Panc1 (cell line): ENCODE results near the gene ATP1A3. TPM values are rescaled to one million over a fixed set of nuclear protein-coding genes. Genes with fewer than 3 reads are reported as not detected.
"Not testable (repeated sequence)": the region's sequence is repeated elsewhere in the genome, so short reads cannot be mapped to it uniquely, and the experiment has no call there.

Source experiments
- ATAC-seq: fragments of 200-7000 bp; cut with Tn5 transposase; 2 replicates; pipeline ENCODE4 v1.9.1; 2020; ENCODE audit warnings: mild to moderate bottlenecking, moderate library complexity
- BruUV-seq: library from RNA; stranded (reverse); fragments of 400-500 nt; replicated peaks from 2 replicates; lab custom pipeline; 2021; lab: Mats Ljungman, UMichigan
- CTCF ChIA-PET: fragments of 300-600 bp; sonication (Branson Sonifier 250); formaldehyde crosslinking; loops from one replicate; lab custom pipeline; 2022; ENCODE audit warnings: antibody characterized with exemption; lab: Charles Lee
- POLR2A ChIA-PET: fragments of 300-600 bp; sonication (Branson Sonifier 250); formaldehyde crosslinking; loops from one replicate; lab custom pipeline; 2022; ENCODE audit warnings: antibody characterized with exemption; lab: Charles Lee
- DNase-seq: peaks from one replicate; pipeline ENCODE4 v3.0.0-alpha.2; 2010; ENCODE audit warnings: low read depth, low spot score
- H3K27ac ChIP-seq: 2 replicates; pipeline ENCODE4 v1.5.1; 2011; ENCODE audit warnings: mild to moderate bottlenecking, low read length, inconsistent platforms
- H3K27me3 ChIP-seq: fragments of 200-500 bp; sonication (Bioruptor generic); 2 replicates; pipeline ENCODE4 v1.6.0; 2014; ENCODE audit warnings: low read length, inconsistent platforms; ENCODE audit not compliant: control insufficient read depth, insufficient read depth
- H3K36me3 ChIP-seq: fragments of 200-500 bp; sonication (Bioruptor generic); 2 replicates; pipeline ENCODE4 v1.5.1; 2014; ENCODE audit warnings: inconsistent platforms, mild to moderate bottlenecking, low read length, moderate library complexity; ENCODE audit not compliant: control insufficient read depth, insufficient read depth
- H3K4me1 ChIP-seq: 2 replicates; pipeline ENCODE4 v1.5.1; 2011; ENCODE audit warnings: inconsistent platforms, mild to moderate bottlenecking, low read length, moderate library complexity; ENCODE audit not compliant: control insufficient read depth, insufficient read depth
- H3K4me3 ChIP-seq, 2 experiments: 2 replicates each; pipeline ENCODE4 v1.5.1; 2011 to 2012; ENCODE audit warnings: low read depth in 2 of 2, low read length in 2 of 2, mild to moderate bottlenecking in 2 of 2, inconsistent platforms in 1 of 2, moderate library complexity in 1 of 2
- H3K9me3 ChIP-seq: fragments of 200-500 bp; sonication (Bioruptor generic); 2 replicates; pipeline ENCODE4 v1.5.1; 2014; ENCODE audit warnings: low read depth, mild to moderate bottlenecking, inconsistent platforms, low read length, moderate library complexity; ENCODE audit not compliant: control insufficient read depth, insufficient read depth
- POLR2AphosphoS5 ChIP-seq: IDR thresholded peaks from 2 replicates; pipeline ENCODE4 v1.6.1; 2012; ENCODE audit warnings: mild to moderate bottlenecking, low read depth, low read length, moderate library complexity
- SIN3A ChIP-seq: IDR thresholded peaks from 2 replicates; pipeline ENCODE4 v1.6.1; 2012; ENCODE audit warnings: low read depth, mild to moderate bottlenecking, low read length, moderate library complexity, borderline replicate concordance; ENCODE audit not compliant: insufficient read depth
- TCF7L2 ChIP-seq: IDR thresholded peaks from 2 replicates; pipeline ENCODE4 v1.6.1; 2011; ENCODE audit warnings: mild to moderate bottlenecking, low read depth, low read length, inconsistent platforms
- in situ Hi-C: cut with HindIII; loops from 2 replicates; pipeline ENCODE4 v1.10.0; 2016; ENCODE audit warnings: low sequenced_read_pairs, low pct_unique_long_range_greater_than_20kb
- intact Hi-C: fragments of 100-400 bp; cut with micrococcal nuclease; formaldehyde crosslinking; loops from one replicate; pipeline ENCODE4 v1.10.0; 2022; ENCODE audit not compliant: unreplicated experiment
- total RNA-seq: library from RNA; stranded (reverse); gene quantifications from one replicate; pipeline ENCODE4 v1.2.1, GENCODE V29; 2021; ENCODE audit not compliant: unreplicated experiment
- TF ChIP-seq, protein P1 (sequence below): fragments of 450-650 bp; IDR thresholded peaks from 2 replicates; pipeline ENCODE4 v1.5.1; 2017; ENCODE audit warnings: mild to moderate bottlenecking
- TF ChIP-seq, protein P2 (sequence below), 2 experiments: IDR thresholded peaks; 2 replicates each; pipeline ENCODE4 v1.6.1; 2011 to 2012; ENCODE audit warnings: low read depth in 2 of 2, control low read depth in 1 of 2, low read length in 1 of 2, mild to moderate bottlenecking in 1 of 2, moderate library complexity in 1 of 2; ENCODE audit not compliant: insufficient read depth in 1 of 2

Gene ATP1A3
- total RNA-seq, 1 experiment from 2014 or later: 4.9 TPM

DNA sequence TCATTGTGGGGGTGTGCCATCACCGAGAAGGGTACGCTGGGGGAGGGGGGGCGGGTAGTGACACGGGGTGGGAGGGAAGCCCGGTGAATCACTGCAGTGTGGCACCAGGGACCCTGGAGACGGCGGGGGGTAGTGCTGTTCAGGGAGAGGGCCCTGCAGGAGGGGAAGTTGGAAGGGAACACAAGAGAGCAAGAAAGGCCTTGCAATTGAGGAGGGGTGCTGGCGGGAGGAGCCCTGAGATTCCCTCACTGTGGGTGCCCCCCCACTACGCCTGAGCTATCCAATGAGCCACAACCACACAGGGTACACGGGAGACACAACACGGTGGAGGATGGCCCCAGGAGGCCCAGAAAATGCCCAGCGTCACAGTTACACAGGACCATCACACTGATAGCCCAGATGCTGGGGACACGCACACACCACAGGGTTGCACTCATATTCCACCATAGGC lies 516 bp upstream of the ATP1A3 start:
- H3K9me3 ChIP-seq: no peaks in the 10 kb centered on the region
- peaks cover 3% of the 10 kb centered on the region; the same call in 1 of the 2 replicates for H3K27me3 ChIP-seq
- ChIA-PET CTCF (no interaction called here), POLR2A (interaction anchor here (0.6 kb wide), 1 partner anchor 17 kb away, joined by 4 read pairs; no protein-coding TSS in a partner anchor)
- ATAC-seq: no peak
- no peak for TF ChIP-seq POLR2AphosphoS5
- TF ChIP-seq, protein P1, sequence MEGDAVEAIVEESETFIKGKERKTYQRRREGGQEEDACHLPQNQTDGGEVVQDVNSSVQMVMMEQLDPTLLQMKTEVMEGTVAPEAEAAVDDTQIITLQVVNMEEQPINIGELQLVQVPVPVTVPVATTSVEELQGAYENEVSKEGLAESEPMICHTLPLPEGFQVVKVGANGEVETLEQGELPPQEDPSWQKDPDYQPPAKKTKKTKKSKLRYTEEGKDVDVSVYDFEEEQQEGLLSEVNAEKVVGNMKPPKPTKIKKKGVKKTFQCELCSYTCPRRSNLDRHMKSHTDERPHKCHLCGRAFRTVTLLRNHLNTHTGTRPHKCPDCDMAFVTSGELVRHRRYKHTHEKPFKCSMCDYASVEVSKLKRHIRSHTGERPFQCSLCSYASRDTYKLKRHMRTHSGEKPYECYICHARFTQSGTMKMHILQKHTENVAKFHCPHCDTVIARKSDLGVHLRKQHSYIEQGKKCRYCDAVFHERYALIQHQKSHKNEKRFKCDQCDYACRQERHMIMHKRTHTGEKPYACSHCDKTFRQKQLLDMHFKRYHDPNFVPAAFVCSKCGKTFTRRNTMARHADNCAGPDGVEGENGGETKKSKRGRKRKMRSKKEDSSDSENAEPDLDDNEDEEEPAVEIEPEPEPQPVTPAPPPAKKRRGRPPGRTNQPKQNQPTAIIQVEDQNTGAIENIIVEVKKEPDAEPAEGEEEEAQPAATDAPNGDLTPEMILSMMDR: no peak
- no peak for TF ChIP-seq TCF7L2
- TF ChIP-seq, protein P2, sequence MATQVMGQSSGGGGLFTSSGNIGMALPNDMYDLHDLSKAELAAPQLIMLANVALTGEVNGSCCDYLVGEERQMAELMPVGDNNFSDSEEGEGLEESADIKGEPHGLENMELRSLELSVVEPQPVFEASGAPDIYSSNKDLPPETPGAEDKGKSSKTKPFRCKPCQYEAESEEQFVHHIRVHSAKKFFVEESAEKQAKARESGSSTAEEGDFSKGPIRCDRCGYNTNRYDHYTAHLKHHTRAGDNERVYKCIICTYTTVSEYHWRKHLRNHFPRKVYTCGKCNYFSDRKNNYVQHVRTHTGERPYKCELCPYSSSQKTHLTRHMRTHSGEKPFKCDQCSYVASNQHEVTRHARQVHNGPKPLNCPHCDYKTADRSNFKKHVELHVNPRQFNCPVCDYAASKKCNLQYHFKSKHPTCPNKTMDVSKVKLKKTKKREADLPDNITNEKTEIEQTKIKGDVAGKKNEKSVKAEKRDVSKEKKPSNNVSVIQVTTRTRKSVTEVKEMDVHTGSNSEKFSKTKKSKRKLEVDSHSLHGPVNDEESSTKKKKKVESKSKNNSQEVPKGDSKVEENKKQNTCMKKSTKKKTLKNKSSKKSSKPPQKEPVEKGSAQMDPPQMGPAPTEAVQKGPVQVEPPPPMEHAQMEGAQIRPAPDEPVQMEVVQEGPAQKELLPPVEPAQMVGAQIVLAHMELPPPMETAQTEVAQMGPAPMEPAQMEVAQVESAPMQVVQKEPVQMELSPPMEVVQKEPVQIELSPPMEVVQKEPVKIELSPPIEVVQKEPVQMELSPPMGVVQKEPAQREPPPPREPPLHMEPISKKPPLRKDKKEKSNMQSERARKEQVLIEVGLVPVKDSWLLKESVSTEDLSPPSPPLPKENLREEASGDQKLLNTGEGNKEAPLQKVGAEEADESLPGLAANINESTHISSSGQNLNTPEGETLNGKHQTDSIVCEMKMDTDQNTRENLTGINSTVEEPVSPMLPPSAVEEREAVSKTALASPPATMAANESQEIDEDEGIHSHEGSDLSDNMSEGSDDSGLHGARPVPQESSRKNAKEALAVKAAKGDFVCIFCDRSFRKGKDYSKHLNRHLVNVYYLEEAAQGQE (IDR thresholded peaks at IDR 0.05; ENCODE audit: insufficient read depth in 1 of 2, low read depth in 2 of 2, low read length in 1 of 2): no peak
- TF ChIP-seq SIN3A: no peak
- no peak overlapping the region for H3K27ac ChIP-seq
- no peaks in the 10 kb centered on the region for H3K4me1 ChIP-seq
- H3K4me3 ChIP-seq: peak overlapping the region; percentile 33 to 43; a peak in 3 of 4 replicates
- in situ Hi-C loops (no loop called here), intact Hi-C loops (no loop called here)
- DNase-seq: no peak
- no TSS peak for BruUV-seq
- H3K36me3 ChIP-seq: no peaks in the 10 kb centered on the region; the same call in 1 of the 2 replicates

- BruUV-seq, H3K36me3 ChIP-seq, intact Hi-C loops, H3K4me1 ChIP-seq, DNase-seq, CTCF ChIA-PET, H3K27me3 ChIP-seq, H3K27ac ChIP-seq, H3K9me3 ChIP-seq, in situ Hi-C loops, POLR2A ChIA-PET, H3K4me3 ChIP-seq, ATAC-seq: not testable (repeated sequence)
Measured at GRCh38 chr19:41991925-41992569, 2.0 kb downstream of the ATP1A3 start.

DNA sequence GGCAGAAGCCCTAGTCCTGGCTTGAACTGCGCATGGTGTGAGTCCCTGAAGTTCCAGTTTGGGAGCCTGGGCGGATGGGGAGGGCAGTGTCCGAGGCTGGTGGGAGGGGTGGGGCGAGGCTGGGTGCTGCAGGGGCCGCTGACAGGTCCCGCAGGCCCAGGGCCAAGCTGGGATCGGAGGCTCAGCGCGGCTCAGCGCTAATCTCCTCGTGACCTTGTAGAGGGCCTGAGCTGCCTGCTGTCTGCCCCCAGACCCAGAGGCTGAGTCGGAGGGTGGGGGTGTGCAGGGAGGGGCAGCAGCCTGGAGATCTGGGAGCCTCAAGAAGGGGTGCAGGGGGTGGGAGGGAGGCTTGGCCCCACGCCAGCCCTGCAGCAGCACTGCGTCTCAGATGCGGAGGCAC lies 3.0 kb downstream of the ATP1A3 start:
- CTCF ChIA-PET: no interaction called here
- in situ Hi-C loops: no loop called here

More for the DNA sequence above, 3.0 kb downstream of the ATP1A3 start:
- no peak for DNase-seq
- intact Hi-C loops: no loop called here
- H3K36me3 ChIP-seq: no peaks in the 10 kb centered on the region; the same call in 1 of the 2 replicates
- no peaks in the 10 kb centered on the region for H3K27me3 ChIP-seq
- no peak overlapping the region for H3K4me3 ChIP-seq
- no peak overlapping the region for H3K27ac ChIP-seq
- TF ChIP-seq POLR2AphosphoS5: no peak
- TF ChIP-seq, protein P2 (IDR thresholded peaks at IDR 0.05; ENCODE audit: insufficient read depth in 1 of 2, low read depth in 2 of 2, low read length in 1 of 2): no peak
- TF ChIP-seq, protein P1: no peak
- TF ChIP-seq TCF7L2: no peak
- TF ChIP-seq SIN3A: no peak
- H3K9me3 ChIP-seq: no peaks in the 10 kb centered on the region
- H3K4me1 ChIP-seq: no peaks in the 10 kb centered on the region
- ATAC-seq: 0 out of 2 replicates have a peak, but pooled peaks have one; percentile 24
- BruUV-seq: no TSS peak
- POLR2A ChIA-PET: no interaction called here
